ENCODE results near the gene GPR153. TPM values are rescaled to one million over a fixed set of nuclear protein-coding genes. Genes with fewer than 3 reads are reported as not detected.
A peak's percentile ranks its signal among the peaks of the same experiment; 100 is the strongest.

Gene GPR153
- total RNA-seq, 2 experiments from 2014 or later = 3.9 to 4.4 TPM

- ChIA-PET CTCF (interaction anchor here (0.9 to 4.2 kb wide), 10 partner anchors 42 to 212 kb away, joined by 3 to 61 read pairs (median 7); partner anchors contain the start of gene RNF207), POLR2A (interaction anchor here (0.7 to 1.3 kb wide), 2 partner anchors 157 to 166 kb away, joined by 3 read pairs; no protein-coding TSS in a partner anchor)
- Mint-ChIP-seq H3K4me3 (no peak overlapping the region), H3K9me3 (no peaks in the 10 kb centered on the region), H3K27me3 (peaks cover 60% of the 10 kb centered on the region), H3K36me3 (ENCODE audit: low read depth) (no peaks in the 10 kb centered on the region), H3K27ac (no peak overlapping the region), H3K4me1 (peaks cover 20% of the 10 kb centered on the region)
- DNase-seq = no peak
These were observed 12.6 kb downstream of the GPR153 start for GRCh38 chr1:6248161-6248776.

DNA sequence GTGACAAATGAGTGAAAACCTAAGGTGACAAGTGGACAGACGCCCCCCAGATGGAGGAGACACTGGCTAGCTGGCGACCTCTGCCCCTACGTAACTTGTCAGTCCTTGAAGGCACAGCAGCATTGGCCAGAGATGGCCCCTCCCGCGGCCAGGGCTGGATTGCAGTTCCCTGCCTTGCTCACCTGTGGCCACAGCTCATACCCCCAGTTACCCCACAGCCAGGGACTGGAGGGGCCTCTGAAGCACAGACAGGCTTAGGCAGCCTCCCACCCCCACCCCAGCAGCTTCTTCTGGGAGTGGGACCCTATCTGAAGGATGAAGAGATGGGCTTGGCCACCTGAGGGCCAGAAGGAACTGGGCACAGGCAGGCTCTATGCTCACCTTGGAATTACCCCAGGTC is 13.2 kb downstream of the GPR153 start:
- peaks cover 62% of the 10 kb centered on the region for H3K27me3 Mint-ChIP-seq
- CTCF ChIA-PET = interaction anchor here (0.8 to 4.2 kb wide), 17 partner anchors 10 to 192 kb away, joined by 3 to 61 read pairs (median 8); partner anchors contain the start of genes ACOT7, GPR153, ICMT and RNF207
- POLR2A ChIA-PET = interaction anchor here (0.7 to 2.5 kb wide), 4 partner anchors 12 to 167 kb away, joined by 3 to 12 read pairs (median 6); partner anchors contain the start of genes ACOT7 and ICMT
- H3K4me1 Mint-ChIP-seq = peaks cover 20% of the 10 kb centered on the region
- no peaks in the 10 kb centered on the region for H3K9me3 Mint-ChIP-seq
- H3K36me3 Mint-ChIP-seq (ENCODE audit: low read depth) = no peaks in the 10 kb centered on the region
- H3K27ac Mint-ChIP-seq = no peak overlapping the region
- DNase-seq = no peak
- no peak overlapping the region for H3K4me3 Mint-ChIP-seq

GRCh38 chr1:6246497-6247467 is 14.1 kb downstream of the GPR153 start:
- DNase-seq = peak; percentile 82
- Mint-ChIP-seq H3K4me3 (peak overlapping the region; percentile 70), H3K9me3 (no peaks in the 10 kb centered on the region), H3K27me3 (peaks cover 59% of the 10 kb centered on the region), H3K27ac (no peak overlapping the region), H3K36me3 (ENCODE audit: low read depth) (no peaks in the 10 kb centered on the region), H3K4me1 (peaks cover 18% of the 10 kb centered on the region)
- CTCF ChIA-PET = interaction anchor here (0.7 to 4.2 kb wide), 36 partner anchors 9 to 399 kb away, joined by 3 to 61 read pairs (median 6); partner anchors contain the start of genes ACOT7, ESPN, GPR153 and ICMT
- POLR2A ChIA-PET = interaction anchor here (0.9 to 2.5 kb wide), 7 partner anchors 11 to 213 kb away, joined by 3 to 12 read pairs (median 5); partner anchors contain the start of genes ACOT7 and ICMT

GRCh38 chr1:6245869-6246496 is 14.9 kb downstream of the GPR153 start:
- DNase-seq = peak; percentile 71
- Mint-ChIP-seq H3K4me3 (peak overlapping the region; percentile 12), H3K27me3 (peaks cover 61% of the 10 kb centered on the region), H3K27ac (no peak overlapping the region), H3K36me3 (ENCODE audit: low read depth) (no peaks in the 10 kb centered on the region), H3K9me3 (no peaks in the 10 kb centered on the region), H3K4me1 (peaks cover 24% of the 10 kb centered on the region)
- CTCF ChIA-PET = interaction anchor here (0.7 to 4.2 kb wide), 31 partner anchors 8 to 245 kb away, joined by 3 to 61 read pairs (median 7); partner anchors contain the start of genes ACOT7, ESPN, GPR153 and ICMT
- POLR2A ChIA-PET = interaction anchor here (0.9 to 2.5 kb wide), 7 partner anchors 10 to 214 kb away, joined by 3 to 12 read pairs (median 5); partner anchors contain the start of genes ACOT7 and ICMT

DNA sequence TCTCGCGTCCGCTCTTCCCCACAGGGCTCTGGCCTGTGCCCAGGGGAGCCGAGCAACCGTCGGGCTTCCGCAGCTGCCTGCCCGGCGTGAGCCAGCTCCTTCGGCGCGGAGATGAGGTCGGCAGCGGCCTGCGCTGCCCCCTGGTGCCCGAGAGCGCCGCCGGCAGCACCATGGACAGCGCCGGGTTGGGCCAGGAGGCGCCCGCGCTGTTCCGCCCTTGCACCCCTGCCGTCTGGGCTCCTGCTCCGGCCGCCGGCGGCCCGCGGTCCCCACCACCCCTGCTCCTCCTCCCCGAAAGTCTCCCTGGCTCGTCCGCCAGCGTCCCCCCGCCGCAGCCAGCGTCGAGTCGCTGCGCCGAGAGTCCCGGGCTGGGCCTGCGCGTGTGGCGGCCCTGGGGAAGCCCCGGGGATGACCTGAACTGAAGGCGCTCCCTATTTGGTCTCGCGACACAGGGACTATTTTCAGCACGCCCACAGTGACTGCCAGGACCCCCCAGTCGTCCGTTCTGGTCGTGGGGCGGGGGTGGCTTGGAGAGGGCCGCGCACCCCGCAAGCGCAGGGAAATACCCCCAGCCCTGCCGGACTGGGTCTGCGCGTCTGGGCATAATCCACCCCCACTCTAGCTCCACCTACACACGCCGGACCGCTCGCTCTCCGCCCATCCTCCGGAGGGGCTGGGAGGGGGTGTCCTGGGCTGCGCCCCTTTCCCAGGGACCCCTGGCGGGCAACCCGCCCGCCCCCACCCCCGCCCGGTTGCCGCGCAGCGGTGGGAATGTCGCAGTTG is 15.6 kb downstream of the GPR153 start:
- Mint-ChIP-seq H3K4me3 (no peak overlapping the region), H3K4me1 (peaks cover 24% of the 10 kb centered on the region), H3K27ac (no peak overlapping the region), H3K27me3 (peaks cover 59% of the 10 kb centered on the region), H3K36me3 (ENCODE audit: low read depth) (no peaks in the 10 kb centered on the region), H3K9me3 (no peaks in the 10 kb centered on the region)
- ChIA-PET CTCF (interaction anchor here (0.5 to 4.2 kb wide), 30 partner anchors 9 to 245 kb away, joined by 3 to 61 read pairs (median 6); partner anchors contain the start of genes ACOT7, ESPN, GPR153 and ICMT), POLR2A (interaction anchor here (1.1 to 2.5 kb wide), 5 partner anchors 9 to 149 kb away, joined by 3 to 12 read pairs (median 7); partner anchors contain the start of genes ACOT7 and ICMT)
- peak; percentile 83 for DNase-seq

- ChIA-PET POLR2A (interaction anchor here (1.3 kb wide), 1 partner anchor 8 kb away, joined by 7 read pairs; the partner anchor contains the start of gene ICMT), CTCF (interaction anchor here (0.5 to 3.7 kb wide), 13 partner anchors 9 to 215 kb away, joined by 3 to 16 read pairs (median 3); partner anchors contain the start of genes ICMT and RNF207)
- H3K4me3 Mint-ChIP-seq = peak overlapping the region; percentile 15
- H3K9me3 Mint-ChIP-seq = no peaks in the 10 kb centered on the region
- peaks cover 22% of the 10 kb centered on the region for H3K4me1 Mint-ChIP-seq
- no peak overlapping the region for H3K27ac Mint-ChIP-seq
- no peaks in the 10 kb centered on the region for H3K36me3 Mint-ChIP-seq (ENCODE audit: low read depth)
- peaks cover 61% of the 10 kb centered on the region for H3K27me3 Mint-ChIP-seq
- DNase-seq = no peak
These were observed 16.4 kb downstream of the GPR153 start for GRCh38 chr1:6244401-6245049.

- DNase-seq = no peak
- Mint-ChIP-seq H3K27ac (no peak within 1 kb of the TSS), H3K4me1 (peaks cover 22% of the 10 kb centered on the region), H3K27me3 (peaks cover 66% of the 10 kb centered on the region), H3K4me3 (peak within 1 kb of the TSS; percentile 15), H3K36me3 (ENCODE audit: low read depth) (no peaks in the 10 kb centered on the region), H3K9me3 (no peaks in the 10 kb centered on the region)
- ChIA-PET POLR2A (interaction anchor here (1.3 kb wide), 1 partner anchor 8 kb away, joined by 7 read pairs; the partner anchor contains the start of gene ICMT), CTCF (interaction anchor here (1.6 to 1.7 kb wide), 2 partner anchors 11 to 135 kb away, joined by 4 to 7 read pairs; no protein-coding TSS in a partner anchor)
These were observed 16.9 kb downstream of the GPR153 start, which contains the start of gene HES3 for GRCh38 chr1:6243993-6244392. Gene HES3 (plus strand): TSS chr1:6244179. CDS start chr1:6244366, 187 bp downstream.

- Mint-ChIP-seq H3K4me1 (peaks cover 24% of the 10 kb centered on the region), H3K36me3 (ENCODE audit: low read depth) (no peaks in the 10 kb centered on the region), H3K27me3 (peaks cover 62% of the 10 kb centered on the region), H3K9me3 (no peaks in the 10 kb centered on the region), H3K4me3 (no peak overlapping the region), H3K27ac (no peak overlapping the region)
- ChIA-PET CTCF (interaction anchor here (1.2 to 1.3 kb wide), 2 partner anchors 33 to 163 kb away, joined by 3 read pairs; no protein-coding TSS in a partner anchor), POLR2A (interaction anchor here (1.6 kb wide), 1 partner anchor 150 kb away, joined by 6 read pairs; the partner anchor contains the start of gene ACOT7)
- DNase-seq = no peak
These were observed 17.7 kb downstream of the GPR153 start for GRCh38 chr1:6243053-6243834.

DNA sequence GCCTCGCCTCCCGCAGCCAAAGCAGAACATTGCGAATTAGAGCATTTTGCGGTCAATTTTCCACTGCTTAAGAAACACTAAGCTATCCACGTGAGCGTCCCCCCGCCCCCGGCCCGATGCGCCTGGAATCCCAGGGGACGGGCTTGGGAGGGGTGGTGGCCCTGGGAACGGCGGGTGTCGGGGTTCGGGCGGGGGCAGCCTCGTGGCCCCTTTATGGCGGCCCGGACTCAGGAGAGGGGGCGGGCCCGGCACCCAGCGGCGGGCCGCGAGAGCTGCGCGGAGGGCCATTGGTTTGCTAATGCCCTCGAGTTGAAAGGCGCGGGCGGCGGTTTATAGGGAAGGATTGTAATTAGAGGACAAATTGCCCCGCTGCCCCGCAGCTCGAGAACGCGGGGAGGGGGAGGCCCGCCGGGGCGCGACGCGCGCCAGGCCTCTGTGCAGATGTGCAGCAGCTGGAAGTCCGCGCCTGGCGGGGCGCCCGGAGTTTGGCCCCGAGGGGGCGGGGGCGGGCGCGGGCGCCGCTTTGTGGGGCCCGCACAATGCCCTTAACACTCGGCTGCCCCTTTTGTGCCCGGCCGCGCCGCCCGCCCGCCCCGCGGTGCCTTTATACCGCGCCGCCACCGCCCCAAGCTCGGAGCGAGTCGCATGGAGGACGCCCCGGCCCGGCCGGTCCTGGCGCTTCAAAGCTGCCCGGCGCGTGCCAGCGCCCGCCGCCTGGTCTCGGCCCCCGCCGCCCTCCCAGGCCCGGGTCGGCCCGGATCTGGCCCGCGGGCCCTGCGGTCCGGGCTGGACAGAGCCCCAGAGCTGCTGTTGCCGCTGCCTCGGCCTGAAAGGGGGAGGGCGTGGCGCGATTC is 18.8 kb downstream of the GPR153 start:
- Mint-ChIP-seq H3K27me3 (peaks cover 54% of the 10 kb centered on the region), H3K27ac (no peak overlapping the region), H3K4me1 (peaks cover 26% of the 10 kb centered on the region), H3K36me3 (ENCODE audit: low read depth) (no peaks in the 10 kb centered on the region), H3K9me3 (no peaks in the 10 kb centered on the region), H3K4me3 (no peak overlapping the region)
- ChIA-PET POLR2A (interaction anchor here (0.9 to 1.6 kb wide), 2 partner anchors 152 to 181 kb away, joined by 3 to 6 read pairs; partner anchors contain the start of gene ACOT7), CTCF (interaction anchor here (1.2 to 1.7 kb wide), 4 partner anchors 32 to 165 kb away, joined by 3 to 4 read pairs (median 3); no protein-coding TSS in a partner anchor)
- no peak for DNase-seq
